Stimulated activated CD4-positive, alpha-beta T cell treated with anti-CD3 and anti-CD28 coated beads, Interleukin-12 subunit alpha, Interleukin-12 subunit beta, amount 100 ng/mL, for 24 hours (primary cell): Measurements from ENCODE around the gene MYO7A.

Source experiments
- DNase-seq, 2 experiments: peaks; one replicate each; pipeline ENCODE4 v3.0.0-alpha.2; 2020; ENCODE audit warnings: low read depth in 2 of 2

The MYO7A gene

DNA sequence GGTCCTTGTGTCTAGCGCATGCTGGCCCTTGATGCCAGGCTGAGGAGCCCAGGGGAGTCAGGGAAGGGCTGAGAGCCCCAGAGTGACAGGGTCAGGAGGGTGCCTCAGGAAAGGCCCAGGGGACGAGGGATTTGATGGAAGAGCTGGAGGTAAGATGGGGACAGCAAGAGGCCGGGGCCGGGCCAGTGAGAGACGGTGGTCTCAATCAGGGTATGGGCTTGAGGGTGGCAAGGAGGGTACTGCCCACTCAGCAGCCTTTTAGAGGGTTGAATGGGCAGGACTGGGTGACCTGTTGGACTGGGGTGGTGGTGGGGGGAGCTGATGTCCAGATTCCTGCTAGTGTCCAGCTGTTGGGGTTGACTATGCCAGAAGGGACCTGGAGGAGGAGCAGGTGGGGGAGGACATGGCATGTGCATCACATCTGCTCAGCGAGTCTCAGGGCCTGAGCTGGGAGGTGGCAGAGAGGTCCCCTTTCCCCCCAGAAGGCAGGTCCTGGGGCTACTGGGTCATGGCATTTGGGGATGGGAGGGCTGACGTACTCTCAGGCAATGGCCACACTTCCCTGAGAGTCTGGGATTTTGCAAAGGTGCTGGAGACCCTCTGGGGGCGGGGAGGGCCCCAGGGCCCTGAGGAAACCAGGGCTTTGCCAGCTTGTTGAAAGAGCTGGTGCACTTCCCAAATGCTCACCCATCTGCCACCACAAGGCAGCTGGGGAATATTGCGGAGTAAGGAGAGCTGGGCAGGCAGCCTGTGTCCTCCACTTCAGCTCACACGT is 18.4 kb downstream of the MYO7A start:
- DNase-seq: no peak

DNA sequence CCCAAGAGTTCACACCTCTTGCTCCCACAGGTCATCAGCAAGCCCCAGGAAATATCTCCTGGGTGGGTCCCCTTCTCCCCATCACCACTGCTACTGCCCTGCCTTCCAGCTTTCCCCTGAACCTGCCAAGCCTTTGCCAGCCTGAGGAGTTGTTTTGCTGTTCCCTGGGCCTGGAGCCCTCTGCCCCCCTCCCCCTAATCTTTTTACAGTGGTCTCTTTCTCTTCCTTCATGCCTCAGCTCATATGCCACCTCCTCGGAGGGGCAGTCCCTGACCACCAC is 18.9 kb downstream of the MYO7A start:
- no peak for DNase-seq

DNA sequence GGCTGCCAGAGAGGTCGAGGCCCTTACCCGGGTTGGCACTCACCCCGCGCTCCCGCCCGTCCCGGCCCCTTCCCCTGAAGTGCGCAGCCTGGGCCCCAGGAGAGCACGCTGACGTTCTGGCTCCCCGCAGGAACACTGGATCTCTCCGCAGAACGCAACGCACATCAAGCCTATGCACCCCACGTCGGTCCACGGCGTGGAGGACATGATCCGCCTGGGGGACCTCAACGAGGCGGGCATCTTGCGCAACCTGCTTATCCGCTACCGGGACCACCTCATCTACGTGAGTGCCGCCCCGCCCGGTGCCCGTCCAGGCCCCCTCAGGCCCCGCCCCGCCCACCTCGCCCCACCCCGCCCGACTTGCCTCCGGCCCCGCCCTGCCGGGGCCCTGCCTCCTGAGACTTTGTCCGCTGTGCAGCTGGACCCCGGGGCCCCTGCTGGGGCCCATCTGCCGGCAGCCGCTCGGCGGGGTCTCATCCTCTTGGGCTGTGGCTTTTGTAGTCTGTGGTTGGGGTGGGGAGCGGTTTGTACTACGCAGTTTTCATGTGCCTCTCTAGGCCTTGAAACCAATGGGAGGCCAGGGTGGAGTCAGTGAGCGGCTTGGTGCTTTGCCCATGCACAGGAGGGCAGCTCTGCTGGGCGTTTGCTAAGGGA is 19.7 kb downstream of the MYO7A start:
- DNase-seq: no peak

DNA sequence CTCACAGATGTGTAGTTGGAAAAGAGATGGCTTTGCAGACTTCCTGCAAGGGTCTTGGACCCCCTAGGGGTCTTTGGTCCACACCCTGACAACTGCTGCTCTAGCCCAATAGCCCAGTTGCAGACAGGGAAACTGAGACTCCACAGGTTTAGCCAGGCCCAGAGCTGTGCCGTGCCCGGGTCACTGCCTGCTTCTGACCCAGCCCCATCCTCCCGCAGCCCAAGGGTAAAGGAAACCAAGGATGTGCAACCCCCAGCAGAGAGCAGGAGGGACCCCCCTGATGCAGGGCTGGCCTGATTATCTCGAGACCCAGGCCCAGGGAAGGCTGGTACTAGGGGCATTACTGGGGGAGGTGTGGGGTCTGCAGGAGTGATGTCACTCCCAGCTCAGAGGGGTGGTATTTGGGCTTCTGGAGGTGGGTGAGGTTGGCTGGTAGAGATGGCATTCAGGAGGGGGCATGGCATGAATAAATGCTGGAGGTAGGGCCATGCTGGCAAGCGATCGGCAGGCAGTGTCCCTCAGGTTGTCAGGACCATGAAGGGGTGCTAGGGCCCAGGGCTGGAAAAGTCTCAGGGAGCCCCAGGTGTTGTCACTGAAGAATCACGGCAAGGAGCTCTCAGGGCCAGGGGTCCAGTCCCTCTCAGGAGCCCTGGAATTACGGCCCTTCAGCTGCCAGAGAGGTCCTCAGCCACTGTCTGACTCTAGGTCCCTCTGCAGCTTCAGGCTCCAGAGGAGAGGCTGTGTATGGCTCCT is 21.1 kb downstream of the MYO7A start:
- no peak for DNase-seq

DNA sequence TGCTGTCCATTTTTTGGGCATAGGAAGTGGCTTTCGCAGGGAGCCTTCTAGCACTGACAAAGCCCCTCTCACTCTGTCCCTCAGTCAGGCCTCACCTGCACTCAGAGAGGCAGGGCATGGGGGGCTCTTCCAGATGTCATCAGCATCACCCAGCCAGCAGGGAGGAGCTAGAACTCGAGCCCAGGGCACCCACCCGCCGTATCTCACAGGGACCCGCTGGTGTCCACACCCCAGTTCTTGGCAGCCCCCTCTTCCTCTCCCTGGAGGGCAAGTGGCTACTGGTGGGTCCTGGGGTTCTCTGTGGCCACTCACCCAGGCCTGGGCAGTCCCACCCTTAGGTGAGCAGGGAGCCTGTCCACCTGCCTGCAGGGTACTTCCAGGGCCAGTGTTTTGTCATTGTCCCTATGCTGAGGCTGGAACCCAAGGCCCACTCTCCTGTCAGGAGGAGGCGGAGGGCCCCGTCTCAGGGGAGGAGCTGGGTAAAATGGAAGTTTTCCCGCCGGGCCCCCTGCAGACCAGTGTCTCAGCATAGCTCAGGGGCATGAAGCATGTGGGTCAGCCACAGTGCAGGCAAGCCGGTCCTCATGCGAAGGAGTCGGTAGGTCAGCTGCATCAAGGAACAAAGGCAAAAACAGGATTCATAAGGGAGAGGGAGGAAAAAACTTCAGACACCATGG is 21.8 kb downstream of the MYO7A start:
- no peak for DNase-seq

DNA sequence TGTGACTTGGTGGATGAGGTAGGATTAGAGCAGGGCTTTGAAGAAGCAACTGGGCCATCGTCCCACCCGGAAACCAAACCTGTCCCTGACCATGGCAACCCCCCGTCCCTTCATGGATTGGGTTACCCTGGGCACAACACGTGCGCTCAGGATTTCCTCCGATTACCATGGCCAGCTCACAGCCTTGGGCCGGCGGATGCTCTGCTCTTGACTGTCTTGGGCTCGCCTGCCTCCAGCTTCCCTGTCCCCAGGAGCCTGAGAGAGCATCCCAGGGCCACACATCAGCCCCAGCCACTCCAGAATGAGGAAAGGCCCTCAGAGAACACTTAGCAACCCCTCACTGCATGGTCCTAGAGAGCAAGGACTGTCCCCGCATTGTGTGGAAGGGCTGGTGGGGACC is 22.8 kb downstream of the MYO7A start:
- no peak for DNase-seq

DNA sequence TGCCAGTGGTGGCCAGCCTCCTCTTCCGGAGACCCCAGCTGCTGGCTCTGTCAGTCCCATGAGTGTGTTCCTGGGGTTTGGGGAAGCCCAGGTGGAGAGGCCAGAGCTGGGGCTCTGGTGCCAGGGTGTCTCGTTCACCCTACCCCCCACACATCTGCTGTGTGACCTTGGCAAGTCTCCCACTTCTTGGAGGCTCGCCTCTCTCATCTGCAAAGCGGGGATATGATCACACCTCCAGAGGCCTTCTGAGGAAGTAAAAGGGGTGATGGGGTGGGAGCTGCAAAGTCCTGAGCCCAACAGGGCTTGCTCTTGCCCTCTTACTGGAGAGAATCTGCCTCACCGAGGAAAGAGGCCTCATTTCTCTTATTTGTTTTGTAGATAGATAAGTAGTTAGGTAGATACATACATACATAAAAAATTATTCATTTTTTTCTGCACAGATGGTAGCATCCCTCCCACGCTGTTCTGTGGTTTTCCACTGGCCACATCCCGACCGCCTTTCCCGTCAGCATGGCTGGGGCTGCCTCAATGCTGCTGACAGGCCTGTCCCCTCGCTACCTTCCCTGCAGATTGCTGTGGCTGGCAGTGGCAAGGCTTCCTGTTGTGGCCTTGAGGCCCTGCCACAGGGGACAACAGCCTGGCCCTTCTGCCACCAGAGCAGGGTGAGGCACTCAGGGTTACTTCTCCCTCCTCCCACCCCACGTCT is 23.9 kb downstream of the MYO7A start:
- peak in 1 of 2 experiments; percentile 52 for DNase-seq

DNA sequence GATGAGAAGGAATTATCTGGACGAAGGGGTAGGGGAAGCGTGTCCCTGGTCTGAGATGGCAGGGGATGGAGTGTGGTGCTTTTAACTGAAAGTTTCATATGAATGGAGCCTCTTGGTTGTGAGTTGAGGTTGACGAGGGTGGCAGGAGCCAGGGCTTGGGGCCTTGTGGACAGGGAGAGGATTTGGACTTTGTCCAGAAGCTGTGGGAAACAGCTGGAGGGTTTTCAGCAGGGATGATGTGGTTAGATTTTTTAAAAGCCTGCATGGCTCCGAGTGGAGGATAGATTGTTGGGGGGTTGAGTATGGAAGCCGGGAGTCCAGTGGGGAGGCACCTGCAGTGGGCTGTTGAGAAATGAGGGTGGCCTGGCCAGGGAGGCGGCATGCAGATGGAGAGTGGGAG is 24.8 kb downstream of the MYO7A start:
- no peak for DNase-seq

DNA sequence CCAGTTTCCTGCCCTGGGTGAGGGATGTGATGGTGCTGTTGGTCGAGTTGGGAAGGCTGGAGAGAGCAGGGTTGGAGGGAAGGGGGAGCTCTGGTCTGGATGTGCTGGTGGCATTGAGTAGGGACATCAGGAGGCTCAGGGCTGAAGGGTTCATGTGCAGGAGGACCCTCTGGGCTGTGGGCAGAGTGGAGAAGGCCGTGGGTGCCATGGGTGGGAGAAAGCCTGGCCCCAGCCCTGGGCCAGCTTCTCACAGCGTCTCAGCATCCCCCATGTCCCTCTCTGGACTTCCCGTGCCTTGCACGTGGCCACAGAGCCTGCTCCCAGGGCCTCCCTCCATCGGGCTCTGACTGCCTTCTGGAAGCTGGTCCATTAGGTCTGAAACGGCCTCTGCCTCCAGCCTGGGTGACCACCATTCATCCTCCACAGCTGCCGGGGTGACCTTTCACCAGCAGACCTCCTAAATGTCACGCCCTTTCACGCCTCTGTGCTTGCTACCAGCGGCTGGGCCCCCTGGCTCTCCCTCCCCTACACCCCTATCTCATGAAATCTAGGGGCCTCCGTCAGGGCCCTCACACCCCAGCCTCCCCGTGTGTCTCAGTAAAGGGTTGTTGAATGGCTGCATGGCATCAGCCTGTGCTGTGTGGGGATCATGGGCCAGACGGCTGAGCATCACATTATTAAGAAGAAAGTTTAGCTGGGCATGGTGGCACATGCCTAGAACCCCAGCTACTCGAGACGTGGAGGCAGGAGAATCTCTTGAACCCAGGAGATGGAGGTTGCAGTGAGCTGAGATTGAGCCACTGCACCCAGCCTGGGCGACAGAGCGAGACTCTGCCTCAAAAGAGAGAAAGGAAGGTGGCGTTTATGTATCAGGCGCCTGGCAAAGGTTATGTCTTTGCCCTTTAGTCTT is 25.5 kb downstream of the MYO7A start:
- no peak for DNase-seq

DNA sequence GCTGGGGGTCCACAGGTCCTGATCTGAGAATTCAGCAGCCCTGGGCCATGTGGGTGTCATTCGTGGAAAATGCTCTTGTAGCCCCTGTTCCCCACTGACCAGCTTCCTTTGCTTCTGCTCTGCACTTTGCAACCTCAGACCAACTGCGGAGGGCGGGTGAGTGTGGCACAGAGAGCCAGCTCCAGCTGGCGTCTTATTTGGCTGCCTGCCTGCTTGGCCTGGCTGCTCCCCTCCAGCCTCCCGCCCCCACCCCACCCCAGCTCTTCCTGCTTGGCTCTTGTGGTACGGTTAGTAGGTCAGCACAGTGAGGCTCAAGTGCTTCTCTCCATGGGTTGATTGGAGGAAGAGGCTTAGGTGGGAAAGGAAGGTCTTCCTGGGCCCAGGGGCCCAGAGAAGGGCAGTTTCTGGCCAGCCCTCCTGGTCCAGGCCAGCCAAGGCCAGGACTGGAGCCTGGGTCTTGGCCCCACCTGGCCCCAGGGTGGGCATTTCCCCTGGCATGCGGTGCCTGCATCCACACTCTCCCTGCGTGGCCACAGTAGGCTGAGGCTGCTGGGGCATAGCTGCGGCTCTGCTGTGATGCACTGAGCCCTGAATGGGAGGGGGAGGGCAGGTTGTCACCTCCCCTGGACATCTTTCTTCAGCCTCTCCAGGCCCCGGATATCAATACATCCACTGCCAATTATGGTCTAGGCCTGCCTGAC is 26.5 kb downstream of the MYO7A start:
- DNase-seq: no peak

DNA sequence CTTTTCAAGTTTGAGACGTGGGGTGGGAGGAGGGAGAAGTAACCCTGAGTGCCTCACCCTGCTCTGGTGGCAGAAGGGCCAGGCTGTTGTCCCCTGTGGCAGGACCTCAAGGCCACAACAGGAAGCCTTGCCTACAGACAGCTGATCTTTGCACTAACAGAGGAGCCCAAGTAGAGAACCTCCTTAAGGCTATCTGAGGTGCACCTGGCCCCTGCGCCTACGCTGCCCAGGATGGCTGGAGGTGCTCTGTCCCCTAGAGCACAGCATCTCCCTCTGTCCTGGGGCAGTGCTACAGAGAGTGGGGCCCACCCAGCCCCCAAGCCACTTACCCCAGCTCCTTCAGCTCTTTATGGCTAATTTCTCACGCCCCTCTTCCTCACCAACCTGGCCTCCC is 27.0 kb downstream of the MYO7A start:
- DNase-seq: no peak

DNA sequence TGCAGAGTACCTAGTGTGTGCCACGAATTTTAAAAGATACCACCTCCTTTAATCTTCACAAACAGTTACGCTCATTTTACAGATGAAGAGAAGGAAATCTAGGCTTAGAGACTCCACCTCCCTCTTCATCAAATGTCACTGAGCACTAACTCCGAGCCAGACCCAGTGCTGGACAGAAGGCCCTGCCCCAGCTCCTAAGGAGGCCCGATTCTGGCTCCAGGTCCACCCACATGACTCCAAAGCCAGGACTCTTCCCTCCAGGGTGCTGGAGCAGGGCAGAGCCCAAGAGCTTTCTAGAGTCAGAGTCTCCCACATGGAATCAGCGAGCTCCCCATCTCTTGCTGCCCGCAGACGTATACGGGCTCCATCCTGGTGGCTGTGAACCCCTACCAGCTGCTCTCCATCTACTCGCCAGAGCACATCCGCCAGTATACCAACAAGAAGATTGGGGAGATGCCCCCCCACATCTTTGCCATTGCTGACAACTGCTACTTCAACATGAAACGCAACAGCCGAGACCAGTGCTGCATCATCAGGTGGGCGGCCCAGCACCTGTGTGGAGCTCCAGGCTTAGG is 27.6 kb downstream of the MYO7A start:
- DNase-seq: no peak

DNA sequence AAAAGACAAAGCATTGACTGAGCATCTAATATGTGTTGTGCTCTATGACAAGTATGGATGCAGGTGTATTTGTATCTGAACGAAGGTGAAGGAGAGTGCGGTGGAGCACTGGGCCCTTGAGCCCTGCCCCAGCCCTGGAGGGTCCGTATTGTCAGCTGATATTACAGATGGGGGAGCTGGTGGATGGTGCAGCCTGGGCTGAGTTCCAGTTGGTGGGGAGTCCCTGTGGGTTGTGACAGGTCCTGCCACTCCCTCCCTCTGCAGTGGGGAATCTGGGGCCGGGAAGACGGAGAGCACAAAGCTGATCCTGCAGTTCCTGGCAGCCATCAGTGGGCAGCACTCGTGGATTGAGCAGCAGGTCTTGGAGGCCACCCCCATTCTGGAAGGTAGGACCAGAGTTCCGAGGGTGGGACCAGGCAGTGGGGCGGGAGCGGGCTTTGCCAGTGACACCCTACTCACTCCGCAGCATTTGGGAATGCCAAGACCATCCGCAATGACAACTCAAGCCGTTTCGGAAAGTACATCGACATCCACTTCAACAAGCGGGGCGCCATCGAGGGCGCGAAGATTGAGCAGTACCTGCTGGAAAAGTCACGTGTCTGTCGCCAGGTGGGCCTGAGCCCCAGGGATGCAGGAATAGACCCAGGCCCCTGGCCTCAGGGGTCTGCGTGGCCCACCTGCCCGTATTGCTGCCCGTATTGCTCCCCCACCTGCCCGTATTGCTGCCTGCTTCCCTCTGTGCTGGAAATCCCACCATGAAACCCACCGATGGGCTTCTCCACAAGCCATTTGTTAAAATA is 28.6 kb downstream of the MYO7A start:
- no peak for DNase-seq

DNA sequence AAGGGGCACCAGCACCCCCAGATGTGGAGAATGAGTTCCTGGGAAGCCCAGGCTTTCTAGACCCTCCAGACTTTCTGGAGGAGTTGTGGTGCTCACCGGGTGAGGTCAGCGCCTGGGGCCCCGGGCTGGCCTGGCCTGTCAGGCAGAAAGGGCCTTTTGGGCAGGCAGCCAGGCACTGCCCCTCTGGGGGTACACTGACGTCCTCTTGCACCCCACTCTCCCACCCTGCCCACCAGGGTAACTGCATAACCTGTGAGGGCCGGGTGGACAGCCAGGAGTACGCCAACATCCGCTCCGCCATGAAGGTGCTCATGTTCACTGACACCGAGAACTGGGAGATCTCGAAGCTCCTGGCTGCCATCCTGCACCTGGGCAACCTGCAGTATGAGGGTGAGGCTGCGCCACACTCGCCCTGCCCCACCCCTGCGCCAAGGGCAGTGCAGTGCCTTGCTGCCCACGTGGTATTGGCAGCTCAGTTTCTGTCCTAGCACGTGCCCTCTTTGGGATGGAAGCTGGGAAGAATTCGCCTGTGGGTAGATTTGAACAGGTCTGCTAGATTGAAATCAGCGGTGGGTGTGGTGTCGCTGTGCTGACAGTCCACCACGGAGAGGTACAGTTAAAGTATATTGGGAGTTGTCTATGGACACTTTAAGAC is 30.1 kb downstream of the MYO7A start:
- DNase-seq: no peak

DNA sequence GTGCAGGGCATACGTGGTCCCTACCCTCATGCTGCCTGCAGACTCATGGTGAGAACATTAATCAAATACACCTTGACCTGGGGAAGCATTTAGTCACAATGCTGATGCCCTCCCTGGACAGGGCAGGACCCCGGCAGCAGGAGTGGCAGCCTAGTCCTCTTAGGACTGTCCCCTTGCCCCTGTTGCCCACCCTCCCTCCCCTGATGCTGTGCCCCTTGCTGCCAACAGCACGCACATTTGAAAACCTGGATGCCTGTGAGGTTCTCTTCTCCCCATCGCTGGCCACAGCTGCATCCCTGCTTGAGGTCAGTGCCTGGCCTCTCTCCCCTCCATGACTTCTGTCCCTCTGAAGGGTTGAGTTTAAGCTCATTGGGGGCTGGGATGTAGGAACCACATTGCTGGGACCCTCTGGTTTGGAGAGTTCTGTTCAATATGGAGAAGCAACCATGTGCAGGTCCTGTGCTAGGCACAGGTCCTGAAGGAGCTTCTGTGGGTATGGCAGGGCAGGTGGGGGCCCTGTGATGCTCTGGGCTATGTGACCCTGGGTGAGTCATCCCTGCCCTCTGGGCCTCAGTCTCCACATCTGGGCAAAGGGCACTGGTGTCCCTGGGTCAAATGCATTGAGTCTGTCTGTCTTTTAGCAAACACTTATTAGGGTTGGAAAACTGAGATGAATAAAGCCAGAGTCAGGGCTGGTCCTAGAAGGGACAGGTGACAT is 31.3 kb downstream of the MYO7A start:
- no peak for DNase-seq

DNA sequence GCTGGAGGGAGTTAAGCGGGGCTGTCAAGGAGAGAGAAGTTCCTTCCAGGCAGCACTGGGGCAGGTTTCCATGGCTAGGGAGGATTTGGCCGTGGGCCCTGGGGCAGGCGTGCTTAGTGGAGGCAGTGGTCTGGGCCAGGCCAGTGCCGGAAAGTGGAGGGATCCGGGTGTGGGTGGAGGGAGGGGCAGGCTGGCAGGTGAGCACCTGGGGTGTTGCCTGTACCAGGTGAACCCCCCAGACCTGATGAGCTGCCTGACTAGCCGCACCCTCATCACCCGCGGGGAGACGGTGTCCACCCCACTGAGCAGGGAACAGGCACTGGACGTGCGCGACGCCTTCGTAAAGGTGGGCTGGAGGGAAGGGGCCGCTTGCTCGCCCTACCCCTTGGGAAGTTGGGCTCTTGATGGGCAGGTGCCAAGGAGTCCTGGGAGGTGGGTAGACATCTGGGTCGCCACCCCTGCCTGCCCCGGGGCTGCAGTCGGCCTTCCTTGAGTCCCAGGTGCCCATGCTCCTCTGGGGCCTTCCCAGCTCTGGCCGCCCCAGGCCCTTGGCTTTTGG is 32.0 kb downstream of the MYO7A start:
- no peak for DNase-seq

DNA sequence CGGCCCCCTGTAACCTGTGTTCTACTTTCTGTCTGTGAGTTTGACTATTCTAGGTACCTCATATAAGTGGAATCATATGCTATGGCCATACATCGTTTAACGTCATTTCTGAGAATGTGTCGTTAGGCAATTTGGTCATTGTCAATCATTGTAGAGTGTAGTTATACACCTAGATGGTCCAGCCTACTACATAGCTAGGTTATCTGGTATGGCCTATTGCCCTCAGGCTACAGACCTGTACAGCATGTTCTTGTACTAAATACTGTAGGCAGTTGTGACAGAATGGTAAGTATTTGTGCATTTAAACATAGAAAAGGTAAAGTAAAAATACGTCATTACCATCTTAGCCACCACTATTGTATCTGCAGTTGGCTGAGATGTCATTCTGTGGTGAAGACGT is 35.2 kb downstream of the MYO7A start:
- DNase-seq: no peak

DNA sequence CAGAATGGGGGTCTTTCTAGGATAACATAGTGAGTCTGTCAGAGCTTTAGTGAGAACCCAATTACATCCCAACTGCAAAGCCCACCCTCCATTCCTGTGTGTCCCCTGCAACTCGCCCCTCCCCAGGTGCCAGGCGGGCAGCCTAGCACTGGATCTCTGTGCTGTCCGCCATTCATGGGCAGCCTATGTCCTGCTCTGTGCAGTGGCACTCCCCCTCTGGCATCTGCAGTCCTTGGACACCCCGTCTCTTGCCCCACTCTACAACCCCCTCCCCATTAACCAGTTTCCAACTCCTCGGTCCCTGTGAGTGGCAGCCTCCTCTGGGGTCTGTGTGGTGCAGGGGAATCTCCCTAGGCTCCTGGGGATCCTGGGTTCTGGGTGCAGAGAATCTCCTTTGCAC is 37.0 kb downstream of the MYO7A start:
- no peak for DNase-seq
